ENCODE data around the gene RBM20.

GRCh38 chr10:110694263-110694662, 50.1 kb downstream of the RBM20 start:
- no peak for TF ChIP-seq GATA2 (IDR thresholded peaks at IDR 0.05; ENCODE audit: low read depth, low read length)
- TF ChIP-seq GATA3 (IDR thresholded peaks at IDR 0.05; ENCODE audit: low read depth, low read length) = no peak
